ENCODE data around the gene ARRB1.
A peak's percentile ranks its signal among the peaks of the same experiment; 100 is the strongest.
"Not testable (repeated sequence)": the region's sequence is repeated elsewhere in the genome, so short reads cannot be mapped to it uniquely, and the experiment has no call there.

Gene ARRB1

DNA sequence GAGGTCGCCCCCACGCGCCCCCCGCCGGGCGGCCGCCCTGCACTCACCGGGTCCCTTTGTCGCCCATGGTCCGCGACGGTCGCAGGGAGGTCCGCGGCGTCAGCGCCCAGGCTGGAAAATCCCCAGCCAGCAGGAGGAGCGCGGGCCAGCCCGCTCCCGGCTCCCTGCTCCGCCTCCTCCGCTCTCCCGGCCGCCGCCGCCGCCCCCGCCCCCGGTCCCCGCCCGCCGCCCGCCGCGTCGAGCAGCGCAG is at the start of gene ARRB1:
ARRB1 (minus strand) TSS at position 121 of the 250 bp plus-strand sequence; CDS start at position 67, 54 bp downstream.
- no peak for DNase-seq (ENCODE audit: low spot score)

DNA sequence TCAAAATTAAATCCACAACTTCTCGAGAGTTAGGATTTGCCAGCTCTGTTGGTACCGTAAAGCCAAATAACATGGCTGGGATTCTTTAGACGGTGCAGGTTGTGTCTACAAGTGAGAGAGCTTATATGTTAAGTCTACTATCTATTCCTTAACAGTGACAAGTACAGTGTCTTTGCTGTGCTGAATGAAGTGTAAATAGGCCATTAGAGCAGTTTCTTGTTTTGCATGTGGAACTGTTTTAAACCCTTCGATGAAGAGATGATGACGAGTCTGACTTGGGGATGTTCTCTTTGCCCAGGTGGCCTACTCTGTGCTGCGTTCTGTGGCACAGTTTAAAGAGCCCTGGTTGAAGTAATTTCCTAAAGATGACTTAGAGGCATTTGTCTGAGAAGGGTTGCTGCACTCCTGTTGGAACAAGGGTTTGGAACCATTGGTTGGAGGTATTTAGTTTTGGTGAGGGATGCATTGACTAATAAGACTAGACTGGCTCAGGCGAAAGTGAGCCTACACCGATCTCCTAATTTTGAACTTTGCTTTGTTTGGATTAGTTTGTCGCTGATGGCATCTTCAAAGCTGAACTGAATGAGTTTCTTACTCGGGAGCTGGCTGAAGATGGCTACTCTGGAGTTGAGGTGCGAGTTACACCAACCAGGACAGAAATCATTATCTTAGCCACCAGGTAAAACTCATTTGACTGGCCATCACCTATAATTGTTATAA is 48.8 kb upstream of the ARRB1 start:
- no peak for DNase-seq (ENCODE audit: low spot score)

DNA sequence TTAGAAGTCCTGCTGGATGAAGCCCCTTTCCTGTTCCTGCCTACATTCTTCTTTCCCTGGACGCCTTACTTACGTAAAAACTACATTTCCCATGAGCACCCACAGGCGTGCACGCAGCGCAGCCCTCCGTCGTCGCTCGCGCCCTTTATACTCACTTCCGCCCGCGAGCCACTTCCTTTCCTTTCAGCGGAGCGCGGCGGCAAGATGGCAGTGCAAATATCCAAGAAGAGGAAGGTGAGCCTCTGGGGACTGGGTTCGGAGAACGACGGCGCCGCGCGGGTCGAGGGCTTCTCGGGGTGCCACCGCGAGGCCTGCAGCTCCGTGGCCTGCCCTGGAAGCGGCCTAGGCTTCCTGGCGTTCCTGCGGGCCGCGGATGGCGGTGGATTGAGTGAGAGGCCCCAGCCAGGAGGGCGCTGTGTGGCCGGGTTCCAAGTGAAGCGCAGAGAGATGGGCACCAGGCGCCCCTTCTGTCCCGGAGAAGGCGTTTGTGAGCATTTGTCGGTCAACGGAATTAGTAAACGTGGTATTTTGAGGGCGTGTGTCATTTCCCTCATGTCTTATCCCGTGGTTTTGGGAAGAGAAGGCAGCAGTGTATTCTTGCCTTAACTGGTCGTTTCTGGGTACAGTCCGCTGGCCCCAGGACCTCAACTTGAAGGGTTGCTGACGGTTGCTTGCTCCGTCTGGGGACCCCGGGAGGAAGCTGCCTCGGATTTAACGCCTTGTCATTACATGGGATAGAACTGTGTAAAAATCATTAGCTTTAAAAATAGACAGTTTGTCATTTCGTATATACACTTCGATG is 48.1 kb upstream of the ARRB1 start, which contains the start of gene RPS3:
RPS3 (plus strand) TSS at position 175 of the 802 bp plus-strand sequence; CDS start at position 205, 30 bp downstream.
- peak; percentile 90 for DNase-seq (ENCODE audit: low spot score)

DNA sequence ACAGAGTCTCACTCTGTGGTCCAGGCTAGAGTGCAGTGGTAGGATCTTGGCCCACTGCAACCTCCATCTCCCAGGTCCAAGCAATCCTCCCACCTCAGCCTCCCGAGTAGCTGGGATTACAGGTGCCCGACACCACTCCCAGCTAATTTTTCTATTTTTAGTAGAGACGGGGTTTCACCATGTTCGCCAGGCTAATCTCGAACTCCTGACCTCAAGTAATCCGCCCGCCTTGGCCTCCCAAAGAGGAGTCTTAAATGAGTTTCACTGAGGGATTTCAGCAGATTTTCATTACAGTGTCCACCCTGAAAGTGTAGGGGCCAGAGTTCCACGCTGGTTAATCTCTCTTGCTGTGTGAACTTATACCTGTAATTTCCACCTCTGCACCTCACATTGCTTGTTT is 47.4 kb upstream of the ARRB1 start:
- DNase-seq (ENCODE audit: low spot score): no peak

DNA sequence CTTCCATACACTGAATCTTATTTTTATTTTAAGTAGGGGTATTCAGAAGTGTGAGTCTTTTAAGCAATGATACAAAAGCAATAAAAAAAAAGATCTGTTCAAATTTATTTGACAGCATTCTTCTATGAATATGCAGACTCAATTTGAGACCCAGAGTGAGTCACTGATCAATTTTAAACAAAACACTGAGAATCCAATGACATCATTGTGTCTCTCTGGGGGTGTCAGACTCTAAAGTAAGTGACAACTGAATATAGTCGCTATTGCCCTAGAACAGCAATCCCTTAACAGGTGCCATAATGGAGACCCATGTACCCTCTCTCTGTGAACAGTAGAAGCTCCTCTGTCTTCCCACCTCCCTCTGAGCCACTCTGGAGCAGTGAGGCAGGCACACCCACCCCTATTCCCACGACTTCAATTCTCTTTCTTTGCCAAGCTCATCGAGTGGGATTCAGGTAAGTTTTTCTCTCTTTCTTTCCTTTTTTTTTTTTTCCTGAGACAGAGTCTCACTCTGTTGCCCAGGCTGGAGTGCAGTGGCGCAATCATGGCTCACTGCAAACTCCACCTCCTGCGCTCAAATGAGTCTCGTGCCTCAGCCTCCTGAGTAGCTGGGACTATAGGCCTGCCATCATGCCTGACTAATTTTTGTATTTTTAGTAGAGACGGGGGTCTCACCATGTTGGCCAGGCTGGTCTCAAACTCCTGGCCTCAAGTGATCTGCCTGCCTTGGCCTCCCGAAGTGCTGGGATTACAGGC is 42.8 kb upstream of the ARRB1 start:
- no peak for DNase-seq (ENCODE audit: low spot score)

DNA sequence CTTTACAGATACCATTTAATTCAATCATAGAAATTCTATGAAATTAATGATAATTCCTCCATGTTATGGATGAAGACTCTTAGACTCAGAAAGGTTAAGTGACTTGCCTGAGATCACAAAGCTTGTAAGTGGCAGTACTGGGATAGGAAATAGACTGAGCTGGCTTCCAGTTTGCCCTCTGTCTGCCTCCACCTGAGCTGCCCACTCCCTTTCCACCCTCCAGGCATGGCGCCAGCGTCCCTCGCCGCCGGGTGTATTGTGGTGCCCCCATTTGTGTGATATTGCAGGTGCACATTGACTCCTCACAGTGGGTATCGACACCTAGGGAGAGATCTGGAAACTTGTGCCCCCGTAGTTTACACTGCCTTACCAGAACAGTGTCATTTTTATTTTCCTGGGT is 38.5 kb upstream of the ARRB1 start:
- no peak for DNase-seq (ENCODE audit: low spot score)

DNA sequence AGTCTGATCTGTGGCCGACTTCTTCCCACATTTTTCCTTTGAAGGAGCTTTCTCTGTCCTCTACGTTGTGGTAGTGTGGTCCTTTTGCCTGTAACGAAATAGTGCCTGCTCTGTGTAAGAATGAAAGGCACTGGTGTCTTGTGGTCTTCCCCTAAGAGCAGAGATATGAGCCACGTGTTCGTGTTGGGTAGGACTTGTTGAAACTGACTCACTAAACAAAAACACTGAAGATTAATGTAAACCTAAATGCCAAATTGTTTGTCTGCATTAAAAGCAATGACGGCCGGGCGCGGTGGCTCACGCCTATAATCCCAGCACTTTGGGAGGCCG is 37.8 kb upstream of the ARRB1 start:
- no peak for DNase-seq (ENCODE audit: low spot score)

DNA sequence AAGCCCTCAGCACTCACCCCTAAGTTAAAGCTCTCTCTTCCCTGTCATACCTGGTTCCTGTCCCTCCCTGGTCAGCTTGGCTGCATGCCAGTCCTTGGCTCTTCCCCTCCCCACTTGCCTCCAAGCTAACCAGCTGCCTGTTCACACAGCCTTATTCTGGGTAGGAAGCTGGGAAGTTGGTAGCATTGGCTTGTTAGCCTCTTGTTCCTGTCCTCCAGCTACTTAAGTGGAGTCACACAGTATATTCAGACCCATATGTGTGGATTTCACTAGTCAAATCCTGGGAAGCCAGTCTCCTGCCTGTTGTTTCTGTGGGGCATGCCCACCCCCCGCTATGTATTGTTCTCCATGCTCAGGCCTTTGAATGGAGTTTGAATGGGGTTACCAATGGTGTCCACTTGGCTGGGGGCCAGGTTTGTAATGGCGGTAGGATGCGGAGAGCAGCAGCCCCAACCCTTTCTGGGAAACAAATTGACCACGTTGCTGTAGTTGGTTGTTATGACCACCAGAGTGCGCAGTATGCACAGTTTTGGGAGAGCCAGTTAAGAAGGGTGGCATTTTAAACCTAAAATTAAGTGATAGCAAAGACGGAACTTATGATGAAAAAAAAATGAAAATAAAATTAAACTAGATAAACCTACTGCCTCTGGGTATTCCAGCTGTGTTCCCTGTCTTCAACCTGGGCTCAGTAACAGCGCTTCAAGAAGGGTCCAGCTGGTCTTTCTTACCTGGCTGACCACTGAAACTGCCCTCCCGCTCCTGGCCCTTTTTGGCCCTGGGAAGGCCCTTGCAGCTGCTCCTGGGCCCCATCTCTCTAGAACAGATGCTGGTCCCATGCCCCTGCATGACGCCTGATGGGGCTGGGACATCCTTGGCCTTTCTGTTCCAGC is 37.2 kb upstream of the ARRB1 start:
- DNase-seq (ENCODE audit: low spot score): peak; percentile 89

DNA sequence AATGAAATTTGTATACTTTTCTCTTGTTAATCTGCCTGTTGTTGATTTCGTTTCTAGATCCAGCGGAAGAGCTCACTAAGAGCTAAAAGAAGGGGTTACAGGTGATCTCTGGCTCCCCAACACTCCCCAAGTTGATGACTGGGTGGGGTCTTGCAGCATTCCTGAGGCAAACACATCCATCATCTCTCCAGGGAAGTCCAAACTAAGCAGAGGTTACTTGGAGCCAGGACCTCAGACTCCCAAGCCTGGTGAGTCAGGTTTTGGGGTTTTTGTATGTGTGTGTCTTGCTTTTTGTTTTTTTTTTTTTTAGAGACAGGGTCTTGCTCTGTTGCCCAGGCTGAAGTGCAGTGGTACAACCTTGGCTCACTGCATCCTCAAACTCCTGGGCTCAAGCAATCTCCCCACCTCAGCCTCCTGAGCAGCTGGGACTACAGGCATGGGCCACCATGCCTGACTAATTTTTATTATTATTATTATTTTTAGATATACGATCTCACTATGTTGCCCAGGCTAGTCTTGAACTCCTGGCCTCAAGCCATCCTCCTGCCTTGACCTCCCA is 36.4 kb upstream of the ARRB1 start:
- DNase-seq (ENCODE audit: low spot score): no peak

DNA sequence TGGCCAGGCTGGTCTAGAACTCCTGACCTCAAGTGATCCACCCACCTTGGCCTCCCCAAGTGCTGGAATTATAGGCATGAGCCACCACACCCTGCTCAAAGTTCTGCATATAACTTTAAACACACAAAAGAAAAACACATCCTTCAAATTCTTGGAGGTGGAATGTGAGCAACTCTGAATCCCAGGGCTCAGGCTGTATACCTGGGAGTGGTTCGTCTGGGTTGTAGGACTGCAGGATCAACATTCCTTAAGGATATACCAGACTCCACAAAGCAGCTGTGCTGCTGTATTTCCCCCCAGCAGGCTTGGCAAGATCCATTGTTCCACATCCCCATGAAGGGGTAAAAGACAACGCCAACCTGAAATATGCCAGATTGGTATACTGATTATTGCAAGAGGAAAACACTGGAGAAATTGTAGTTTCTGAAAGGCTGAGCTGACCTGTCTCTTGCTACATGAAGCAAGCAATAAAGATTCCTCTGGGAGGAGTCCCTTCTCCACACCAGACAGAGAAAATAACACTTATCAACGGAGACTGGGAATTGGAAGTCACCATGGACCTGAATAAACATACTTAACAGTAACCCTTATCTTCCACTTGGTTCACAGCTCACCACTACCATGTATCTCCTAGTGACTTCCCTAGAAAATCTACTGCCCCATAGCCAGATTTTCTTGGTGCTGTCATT is 35.6 kb upstream of the ARRB1 start:
- no peak for DNase-seq (ENCODE audit: low spot score)

DNA sequence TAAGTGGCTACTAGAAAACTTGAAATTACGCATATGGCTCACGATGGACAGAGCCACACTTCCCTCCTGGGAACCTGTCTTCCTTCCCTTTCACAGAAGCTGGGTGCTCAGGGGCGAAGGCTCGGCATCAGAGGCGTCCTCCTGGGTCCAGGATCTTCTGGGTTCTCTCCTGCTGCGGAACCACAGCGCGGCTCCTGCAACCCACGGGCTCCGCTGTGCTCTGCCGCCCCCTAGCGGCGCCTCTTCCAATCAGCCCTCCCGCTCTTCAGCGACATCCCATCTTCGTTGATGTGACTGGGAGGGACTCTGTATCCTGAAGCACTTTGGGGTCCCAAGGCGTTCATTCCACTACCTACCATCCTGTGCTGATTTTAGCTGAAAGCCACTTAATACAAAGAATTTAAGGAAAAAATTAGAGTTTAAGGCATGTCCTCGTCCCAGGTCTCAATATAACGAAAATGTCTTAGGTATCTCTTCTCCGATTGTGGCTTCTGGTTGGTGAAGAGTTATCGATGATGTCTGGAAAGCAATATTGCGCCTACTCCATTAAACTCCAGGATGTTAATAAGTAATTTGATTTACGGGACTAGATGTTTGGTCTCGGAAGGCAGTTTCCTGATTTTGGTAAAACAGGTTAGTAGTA is 33.1 kb upstream of the ARRB1 start:
- DNase-seq (ENCODE audit: low spot score): peak; percentile 75

DNA sequence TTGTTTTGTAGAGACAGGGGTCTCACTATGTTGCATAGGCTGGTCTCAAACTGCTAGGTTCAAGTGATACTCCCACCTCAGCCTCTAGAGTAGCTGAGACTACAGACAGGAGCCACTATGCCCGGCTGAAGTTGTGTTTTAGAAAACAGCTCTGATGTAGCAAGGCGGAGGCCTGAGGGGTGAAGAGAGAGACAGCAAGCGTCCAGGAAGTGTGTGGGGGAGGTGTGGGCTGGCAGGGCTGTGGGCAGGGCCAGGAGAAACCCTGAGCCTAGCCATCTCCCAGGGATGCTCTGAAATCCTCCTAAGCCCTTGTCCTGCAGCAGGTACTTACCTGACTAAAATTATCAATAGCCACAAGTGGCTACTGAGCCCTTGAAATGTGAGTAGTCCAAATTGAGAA is 31.8 kb upstream of the ARRB1 start:
- DNase-seq (ENCODE audit: low spot score): no peak

DNA sequence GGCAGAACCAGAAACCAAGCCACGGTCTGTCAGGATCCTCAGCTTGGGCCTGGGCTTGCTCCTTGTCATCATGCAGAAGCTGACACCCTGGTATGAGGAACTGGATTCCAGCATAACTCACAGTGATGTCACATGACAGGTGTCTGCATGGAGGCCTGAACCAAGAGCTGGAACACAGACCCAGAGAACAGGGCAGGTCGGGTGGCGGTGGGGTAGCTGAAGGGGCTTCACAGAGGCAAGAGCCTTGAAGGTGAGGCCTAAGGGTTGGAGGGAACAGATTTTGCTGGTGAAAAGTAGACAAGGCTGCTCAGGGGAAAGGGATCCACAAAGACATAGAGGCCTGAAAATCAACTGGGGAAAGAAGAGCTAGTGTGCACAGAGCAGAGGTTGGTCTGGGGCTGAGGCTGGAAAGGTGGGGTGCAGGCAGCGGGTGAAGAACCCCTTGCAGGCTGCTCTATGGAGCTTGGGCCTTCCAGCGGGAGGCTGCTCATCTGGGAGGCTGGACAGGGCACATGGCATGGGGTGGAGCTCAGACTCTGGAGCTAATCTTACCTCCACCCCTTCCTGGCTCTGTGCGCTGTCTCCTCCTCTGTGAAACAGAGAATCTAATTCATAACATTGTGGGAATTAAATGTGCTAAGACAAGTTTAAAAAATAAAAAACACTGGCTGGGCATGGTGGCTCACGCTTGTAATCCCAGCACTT is 29.4 kb upstream of the ARRB1 start:
- no peak for DNase-seq (ENCODE audit: low spot score)

DNA sequence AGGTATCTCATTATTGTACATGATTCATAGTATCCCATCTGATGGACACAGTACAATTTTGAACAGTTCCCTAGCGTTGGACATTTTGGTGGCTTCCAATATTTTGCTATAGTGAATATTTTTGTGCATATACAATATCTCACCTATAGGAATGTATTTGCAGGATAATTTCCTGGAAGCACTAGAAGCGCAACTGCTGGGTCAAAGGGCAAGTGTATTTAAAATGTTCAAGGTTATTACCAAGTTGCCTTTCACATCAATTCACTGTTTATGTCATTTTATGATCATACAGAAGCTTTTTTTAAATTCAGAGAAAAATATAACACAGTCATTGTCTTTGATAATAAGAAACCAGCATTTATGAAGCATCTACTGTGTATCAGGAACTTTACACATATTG is 28.8 kb upstream of the ARRB1 start:
- DNase-seq (ENCODE audit: low spot score): no peak

DNA sequence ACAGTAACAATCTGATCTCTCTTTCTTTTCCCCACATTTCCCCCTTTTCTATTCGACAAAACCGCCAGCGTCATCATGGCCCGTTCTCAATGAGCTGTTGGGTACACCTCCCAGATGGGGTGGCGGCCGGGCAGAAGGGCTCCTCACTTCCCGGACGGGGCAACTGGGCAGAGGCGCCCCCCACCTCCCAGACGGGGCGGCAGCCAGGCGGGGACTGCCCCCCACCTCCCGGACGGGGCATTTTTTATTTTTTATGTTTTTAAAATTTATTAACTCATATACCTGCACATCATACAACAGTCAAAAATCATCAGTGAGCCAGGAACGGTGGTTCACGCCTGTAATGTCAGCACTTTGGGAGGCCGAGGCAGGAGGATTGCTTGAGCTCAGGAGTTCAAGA is 27.3 kb upstream of the ARRB1 start:
- not testable (repeated sequence) for DNase-seq (ENCODE audit: low spot score)

DNA sequence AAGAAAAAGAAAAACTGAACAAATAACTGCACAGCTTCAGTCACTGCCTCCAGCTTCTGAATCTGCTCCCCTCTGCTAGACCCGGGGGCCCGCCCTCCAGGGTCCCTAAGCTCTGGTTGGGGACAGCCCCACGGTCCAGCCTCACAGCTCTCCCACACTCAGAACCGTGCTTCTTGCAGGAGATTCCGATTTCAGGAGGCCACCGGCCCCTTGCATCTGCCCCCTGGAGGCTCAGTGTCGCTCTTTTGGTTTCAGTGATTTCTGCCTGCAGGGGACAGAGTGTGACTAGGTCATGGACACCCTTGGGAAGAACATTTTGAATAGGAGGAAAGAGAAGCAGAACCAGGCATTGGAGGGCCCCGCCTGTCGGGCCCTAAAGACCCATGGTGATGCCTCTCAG is 24.7 kb upstream of the ARRB1 start:
- DNase-seq (ENCODE audit: low spot score): no peak

DNA sequence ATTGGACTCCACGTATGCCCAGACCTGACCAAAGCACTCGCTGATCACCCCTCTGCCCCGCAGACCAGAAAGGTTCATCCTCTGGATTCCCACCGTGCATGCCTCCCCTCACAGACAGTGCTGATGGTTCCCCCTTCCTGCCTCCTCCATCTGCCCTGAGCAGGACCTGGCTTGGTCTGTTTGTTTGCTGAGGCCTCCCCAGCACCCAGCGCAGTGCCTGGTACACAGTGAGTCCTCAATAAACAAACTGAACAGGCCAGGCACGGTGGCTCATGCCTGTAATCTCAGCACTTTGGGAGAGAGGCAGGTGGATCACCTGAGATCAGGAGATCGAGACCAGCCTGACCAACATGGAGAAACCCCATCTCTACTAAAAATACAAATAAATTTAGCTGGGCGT is 24.2 kb upstream of the ARRB1 start:
- no peak for DNase-seq (ENCODE audit: low spot score)

DNA sequence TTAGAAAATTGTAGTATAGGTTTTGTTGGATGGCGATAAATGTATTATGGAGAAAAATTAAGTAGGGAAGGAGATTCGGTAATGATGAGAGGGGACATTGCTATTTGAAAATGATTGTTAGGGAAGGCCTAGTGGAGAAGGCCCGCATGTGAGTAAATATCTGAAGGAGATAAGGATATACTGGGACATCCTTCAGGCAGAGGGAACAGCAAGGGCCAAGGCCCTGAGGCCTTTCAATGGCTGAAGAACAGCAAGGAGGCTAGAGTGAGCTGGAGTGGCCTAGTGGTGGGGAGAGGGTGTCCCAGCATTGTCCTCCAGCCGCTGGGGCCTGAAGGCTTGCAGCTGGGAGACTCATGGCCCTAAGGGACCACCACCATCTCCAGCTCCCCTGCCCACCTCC is 23.2 kb upstream of the ARRB1 start:
- DNase-seq (ENCODE audit: low spot score): no peak

DNA sequence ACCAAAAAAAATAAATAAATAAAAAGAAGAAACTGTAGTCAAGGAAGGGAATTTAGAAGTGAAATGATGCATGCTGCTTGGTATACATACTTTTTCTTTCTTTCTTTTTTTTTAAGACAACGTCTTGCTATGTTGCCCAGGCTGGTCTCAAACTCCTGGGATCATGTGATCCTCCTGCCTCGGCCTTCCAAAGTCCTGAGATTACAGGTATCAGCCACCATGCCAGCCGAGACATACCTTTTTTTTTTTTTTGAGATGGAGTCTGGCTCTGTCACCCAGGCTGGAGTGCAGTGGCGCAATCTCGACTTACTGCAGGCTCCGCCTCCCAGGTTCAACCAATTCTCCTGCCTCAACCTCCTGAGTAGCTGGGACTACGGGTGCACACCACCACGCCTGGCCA is 21.7 kb upstream of the ARRB1 start:
- DNase-seq (ENCODE audit: low spot score): no peak
